DOHH2 (cell line): ENCODE measurements around the gene GKN1.

ENCODE experiments used
- EZH2phosphoT487 ChIP-seq: fragments of 200-600 bp; sonication (generic); IDR thresholded peaks from 2 replicates; pipeline ENCODE4 v1.6.1; 2017; ENCODE audit warnings: borderline replicate concordance, mild to moderate bottlenecking, antibody characterized with exemption, low read length, moderate library complexity, mixed read lengths
- TF ChIP-seq, protein P1 (sequence below): fragments of 200-600 bp; sonication (generic); IDR thresholded peaks from one replicate; pipeline ENCODE4 v1.5.1; 2014; ENCODE audit warnings: antibody characterized with exemption, mild to moderate bottlenecking, low read depth, low read length; ENCODE audit not compliant: poor library complexity, severe bottlenecking

DNA sequence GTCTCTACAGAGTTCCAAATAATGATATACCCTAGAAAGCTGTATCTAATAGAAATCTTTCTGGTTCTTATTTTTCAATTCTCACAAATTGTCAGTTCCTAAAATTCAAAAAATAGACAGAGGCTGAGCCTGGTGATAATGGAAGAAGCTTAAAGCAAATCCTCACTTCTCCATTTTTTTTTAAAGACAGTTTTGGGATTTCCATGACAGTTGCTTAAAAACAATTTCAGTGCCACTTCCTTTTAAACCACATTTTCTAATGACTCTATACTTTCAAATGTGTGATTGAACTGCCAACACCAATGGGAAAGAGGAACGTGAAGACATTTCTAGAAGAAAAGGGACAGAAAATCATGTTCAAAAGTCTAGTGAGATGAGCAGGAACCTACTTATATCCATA is 25.7 kb upstream of the GKN1 start:
- TF ChIP-seq, protein P1, sequence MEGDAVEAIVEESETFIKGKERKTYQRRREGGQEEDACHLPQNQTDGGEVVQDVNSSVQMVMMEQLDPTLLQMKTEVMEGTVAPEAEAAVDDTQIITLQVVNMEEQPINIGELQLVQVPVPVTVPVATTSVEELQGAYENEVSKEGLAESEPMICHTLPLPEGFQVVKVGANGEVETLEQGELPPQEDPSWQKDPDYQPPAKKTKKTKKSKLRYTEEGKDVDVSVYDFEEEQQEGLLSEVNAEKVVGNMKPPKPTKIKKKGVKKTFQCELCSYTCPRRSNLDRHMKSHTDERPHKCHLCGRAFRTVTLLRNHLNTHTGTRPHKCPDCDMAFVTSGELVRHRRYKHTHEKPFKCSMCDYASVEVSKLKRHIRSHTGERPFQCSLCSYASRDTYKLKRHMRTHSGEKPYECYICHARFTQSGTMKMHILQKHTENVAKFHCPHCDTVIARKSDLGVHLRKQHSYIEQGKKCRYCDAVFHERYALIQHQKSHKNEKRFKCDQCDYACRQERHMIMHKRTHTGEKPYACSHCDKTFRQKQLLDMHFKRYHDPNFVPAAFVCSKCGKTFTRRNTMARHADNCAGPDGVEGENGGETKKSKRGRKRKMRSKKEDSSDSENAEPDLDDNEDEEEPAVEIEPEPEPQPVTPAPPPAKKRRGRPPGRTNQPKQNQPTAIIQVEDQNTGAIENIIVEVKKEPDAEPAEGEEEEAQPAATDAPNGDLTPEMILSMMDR = no peak
- no peak for TF ChIP-seq EZH2phosphoT487
